GM11168 (cell line): ENCODE results near the gene ZNF805.
"Not testable (repeated sequence)": the region's sequence is repeated elsewhere in the genome, so short reads cannot be mapped to it uniquely, and the experiment has no call there.

Experiments used
- in situ Hi-C: fragments of 300-500 bp; cut with MboI; formaldehyde crosslinking; loops from one replicate; pipeline ENCODE4 v1.12.0; 2022; ENCODE audit warnings: low sequenced_read_pairs; ENCODE audit not compliant: unreplicated experiment

The ZNF805 gene

GRCh38 chr19:57240311-57241090, at the start of gene ZNF805:
Gene ZNF805 (plus strand): TSS chr19:57240632. CDS start chr19:57240892, 260 bp downstream.
- in situ Hi-C loops, result loop anchor here (10.0 kb wide), 1 partner anchor 114 kb away; the partner anchor contains the start of gene ZNF304

GRCh38 chr19:57191141-57192076, 49.0 kb upstream of the ZNF805 start, which contains the start of gene ZNF264:
Gene ZNF264 (plus strand): TSS chr19:57191500. CDS start chr19:57191914, 414 bp downstream.
- in situ Hi-C loops, result no loop called here

GRCh38 chr19:57192077-57192420, 48.4 kb upstream of the ZNF805 start:
- in situ Hi-C loops, result no loop called here

GRCh38 chr19:57192993-57193392, 47.4 kb upstream of the ZNF805 start:
- in situ Hi-C loops, result no loop called here

GRCh38 chr19:57197874-57198273, 42.6 kb upstream of the ZNF805 start:
- in situ Hi-C loops, result not testable (repeated sequence)

GRCh38 chr19:57202160-57202559, 38.3 kb upstream of the ZNF805 start:
- in situ Hi-C loops, result no loop called here

- in situ Hi-C loops, result no loop called here
These were observed 30.1 kb upstream of the ZNF805 start for GRCh38 chr19:57210381-57210780.

GRCh38 chr19:57212109-57212508, 28.3 kb upstream of the ZNF805 start:
- in situ Hi-C loops, result no loop called here

GRCh38 chr19:57227502-57227901, 12.9 kb upstream of the ZNF805 start:
- in situ Hi-C loops, result no loop called here

- in situ Hi-C loops, result no loop called here
These were observed 8.7 kb upstream of the ZNF805 start for GRCh38 chr19:57231686-57232085.

GRCh38 chr19:57233207-57233606, 7.2 kb upstream of the ZNF805 start:
- in situ Hi-C loops, result no loop called here

GRCh38 chr19:57239982-57240310, 486 bp upstream of the ZNF805 start:
- in situ Hi-C loops, result loop anchor here (10.0 kb wide), 1 partner anchor 115 kb away; the partner anchor contains the start of gene ZNF304

GRCh38 chr19:57241176-57241575, 744 bp downstream of the ZNF805 start:
- in situ Hi-C loops, result loop anchor here (10.0 kb wide), 1 partner anchor 114 kb away; the partner anchor contains the start of gene ZNF304

- in situ Hi-C loops, result loop anchor here (10.0 kb wide), 1 partner anchor 112 kb away; the partner anchor contains the start of gene ZNF304
These were observed 2.4 kb downstream of the ZNF805 start for GRCh38 chr19:57242821-57243220.

GRCh38 chr19:57244513-57244912, 4.1 kb downstream of the ZNF805 start:
- in situ Hi-C loops, result loop anchor here (10.0 kb wide), 1 partner anchor 110 kb away; the partner anchor contains the start of gene ZNF304

- in situ Hi-C loops, result loop anchor here (10.0 kb wide), 1 partner anchor 110 kb away; the partner anchor contains the start of gene ZNF304
These were observed 4.6 kb downstream of the ZNF805 start for GRCh38 chr19:57245066-57245465.

- in situ Hi-C loops, result loop anchor here (10.0 kb wide), 1 partner anchor 109 kb away; the partner anchor contains the start of gene ZNF304
These were observed 5.5 kb downstream of the ZNF805 start for GRCh38 chr19:57245959-57246358.

- in situ Hi-C loops, result loop anchor here (10.0 kb wide), 1 partner anchor 106 kb away; the partner anchor contains the start of gene ZNF304
These were observed 8.2 kb downstream of the ZNF805 start for GRCh38 chr19:57248646-57249045.

GRCh38 chr19:57249329-57249728, 8.9 kb downstream of the ZNF805 start:
- in situ Hi-C loops, result loop anchor here (10.0 kb wide), 1 partner anchor 105 kb away; the partner anchor contains the start of gene ZNF304

GRCh38 chr19:57253767-57254166, 13.3 kb downstream of the ZNF805 start:
- in situ Hi-C loops, result not testable (repeated sequence)
